GM19239 (cell line): Measurements from ENCODE around the gene TASP1.
"Not testable (repeated sequence)": the region's sequence is repeated elsewhere in the genome, so short reads cannot be mapped to it uniquely, and the experiment has no call there.

Experiments
- DNase-seq: peaks from one replicate; pipeline ENCODE4 v3.0.0; 2011; ENCODE audit warnings: low spot score; ENCODE audit not compliant: insufficient read length
- FAIRE-seq: peaks from 2 replicates; lab custom pipeline; 2011; peaks lifted over from hg19 to GRCh38; lab: Jason Lieb, UNC

TASP1 gene

GRCh38 chr20:13418263-13419229 is 220.2 kb downstream of the TASP1 start:
- FAIRE-seq: no peak
- no peak for DNase-seq

GRCh38 chr20:13416531-13416930 is 222.2 kb downstream of the TASP1 start:
- no peak for FAIRE-seq
- no peak for DNase-seq

GRCh38 chr20:13412806-13413445 is 225.8 kb downstream of the TASP1 start:
- FAIRE-seq (no peak), DNase-seq (no peak)

- DNase-seq (no peak), FAIRE-seq (no peak)
Observed at GRCh38 chr20:13404293-13404692, 234.4 kb downstream of the TASP1 start.

GRCh38 chr20:13403453-13403852 is 235.3 kb downstream of the TASP1 start:
- FAIRE-seq: no peak
- DNase-seq: no peak

GRCh38 chr20:13402986-13403385 is 235.7 kb downstream of the TASP1 start:
- FAIRE-seq (no peak), DNase-seq (no peak)

GRCh38 chr20:13402171-13402760 is 236.5 kb downstream of the TASP1 start:
- FAIRE-seq (no peak), DNase-seq (no peak)

- no peak for DNase-seq
- FAIRE-seq: no peak
Observed at GRCh38 chr20:13401596-13401995, 237.1 kb downstream of the TASP1 start.

GRCh38 chr20:13400453-13400852 is 238.3 kb downstream of the TASP1 start:
- FAIRE-seq: no peak
- DNase-seq: no peak

- DNase-seq: no peak
- FAIRE-seq: no peak
Observed at GRCh38 chr20:13397300-13397724, 241.4 kb downstream of the TASP1 start.

GRCh38 chr20:13396826-13397225 is 241.9 kb downstream of the TASP1 start:
- no peak for DNase-seq
- no peak for FAIRE-seq

- FAIRE-seq (no peak), DNase-seq (no peak)
Observed at GRCh38 chr20:13396022-13396421, 242.7 kb downstream of the TASP1 start.

- FAIRE-seq (no peak), DNase-seq (no peak)
Observed at GRCh38 chr20:13395232-13395631, 243.5 kb downstream of the TASP1 start.

GRCh38 chr20:13392391-13392790 is 246.3 kb downstream of the TASP1 start:
- no peak for FAIRE-seq
- DNase-seq: no peak

GRCh38 chr20:13389115-13389514 is 249.6 kb downstream of the TASP1 start:
- FAIRE-seq (no peak), DNase-seq (no peak)

GRCh38 chr20:13384132-13384531 is 254.6 kb downstream of the TASP1 start:
- FAIRE-seq: no peak
- no peak for DNase-seq

GRCh38 chr20:13382786-13383185 is 255.9 kb downstream of the TASP1 start:
- FAIRE-seq (no peak), DNase-seq (no peak)

GRCh38 chr20:13380497-13381229 is 258.1 kb downstream of the TASP1 start:
- FAIRE-seq, DNase-seq: not testable (repeated sequence)

GRCh38 chr20:13373400-13373799 is 265.3 kb downstream of the TASP1 start:
- FAIRE-seq (no peak), DNase-seq (no peak)
